Stimulated activated CD8-positive, alpha-beta memory T cell treated with anti-CD3 and anti-CD28 coated beads, Interleukin-12 subunit alpha, Interleukin-12 subunit beta, amount 100 ng/mL, for 1 hour (primary cell): ENCODE data around the gene TMEM175.
"Not testable (repeated sequence)": the region's sequence is repeated elsewhere in the genome, so short reads cannot be mapped to it uniquely, and the experiment has no call there.

Experiments
- DNase-seq: peaks from one replicate; pipeline ENCODE4 v3.0.0-alpha.2; 2020; ENCODE audit warnings: low read depth

Gene TMEM175

GRCh38 chr4:917992-918391 is 14.3 kb upstream of the TMEM175 start:
- no peak for DNase-seq

GRCh38 chr4:918591-918990 is 13.7 kb upstream of the TMEM175 start:
- DNase-seq = not testable (repeated sequence)

DNA sequence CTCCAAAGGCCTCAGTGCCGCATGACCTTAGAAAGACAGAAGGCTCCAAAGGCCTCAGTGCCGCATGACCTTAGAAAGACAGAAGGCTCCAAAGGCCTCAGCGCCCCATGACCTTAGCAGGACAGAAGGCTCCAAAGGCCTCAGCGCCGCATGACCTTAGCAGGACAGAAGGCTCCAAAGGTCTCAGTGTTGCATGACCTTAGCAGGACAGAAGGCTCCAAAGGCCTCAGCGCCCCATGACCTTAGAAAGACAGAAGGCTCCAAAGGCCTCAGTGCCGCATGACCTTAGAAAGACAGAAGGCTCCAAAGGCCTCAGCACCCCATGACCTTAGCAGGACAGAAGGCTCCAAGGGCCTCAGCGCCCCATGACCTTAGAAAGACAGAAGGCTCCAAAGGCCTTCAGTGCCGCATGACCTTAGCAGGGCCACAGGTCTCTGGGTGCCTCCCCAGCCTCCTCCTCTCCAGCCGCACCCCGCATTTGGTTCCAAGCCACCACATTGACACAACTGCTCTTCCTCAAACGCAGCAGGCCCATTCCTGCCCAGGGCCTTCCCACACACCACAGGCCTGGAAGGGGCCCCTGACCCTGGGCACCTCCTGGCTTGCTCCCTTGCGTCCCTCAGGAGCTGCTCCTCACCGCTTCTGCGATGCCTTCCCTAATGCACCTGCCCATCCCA is 13.1 kb upstream of the TMEM175 start:
- not testable (repeated sequence) for DNase-seq

DNA sequence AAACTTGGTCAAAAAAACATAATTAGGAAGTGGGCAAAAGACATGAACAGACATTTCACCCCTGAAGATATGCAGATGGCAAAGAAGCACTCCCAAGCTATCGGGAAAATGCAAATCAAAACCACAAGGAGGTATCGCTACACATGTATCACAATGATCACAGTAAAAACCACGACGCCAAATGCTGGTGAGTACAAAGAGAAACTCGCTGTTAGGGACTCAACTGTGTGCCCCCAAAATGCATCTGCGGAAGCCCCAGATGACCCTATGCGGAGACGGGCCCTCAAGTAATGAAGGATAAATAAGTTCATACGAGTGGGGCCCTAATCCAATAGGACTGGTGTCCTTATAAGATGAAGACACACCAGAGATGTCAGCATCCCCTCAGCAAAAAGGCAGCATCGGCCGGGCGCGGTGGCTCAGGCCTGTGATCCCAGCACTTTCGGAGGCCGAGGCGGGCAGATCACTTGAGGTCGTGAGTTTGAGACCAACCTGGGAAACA is 10.4 kb upstream of the TMEM175 start:
- no peak for DNase-seq

- no peak for DNase-seq
Observed at GRCh38 chr4:924107-925096, 7.9 kb upstream of the TMEM175 start.

DNA sequence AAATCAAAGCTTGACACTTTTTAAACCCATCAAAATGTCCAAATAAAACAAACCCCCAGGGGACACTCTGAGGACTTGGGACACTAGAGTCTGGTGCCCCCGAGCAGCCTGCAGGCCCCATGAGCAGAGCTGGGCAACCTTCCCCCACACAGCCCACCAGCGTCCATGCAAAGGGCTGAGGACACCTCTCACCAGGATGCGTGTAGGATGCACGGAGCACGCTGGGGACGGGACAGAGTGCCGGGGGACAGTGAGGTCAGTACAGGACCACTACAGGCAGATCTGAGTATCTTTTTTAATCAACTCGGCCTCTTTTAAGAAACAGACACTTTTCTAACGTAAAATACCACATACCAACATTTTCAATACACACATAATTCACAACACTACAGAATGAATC is 7.1 kb upstream of the TMEM175 start:
- DNase-seq = no peak

GRCh38 chr4:925771-926500 is 6.3 kb upstream of the TMEM175 start:
- no peak for DNase-seq

DNA sequence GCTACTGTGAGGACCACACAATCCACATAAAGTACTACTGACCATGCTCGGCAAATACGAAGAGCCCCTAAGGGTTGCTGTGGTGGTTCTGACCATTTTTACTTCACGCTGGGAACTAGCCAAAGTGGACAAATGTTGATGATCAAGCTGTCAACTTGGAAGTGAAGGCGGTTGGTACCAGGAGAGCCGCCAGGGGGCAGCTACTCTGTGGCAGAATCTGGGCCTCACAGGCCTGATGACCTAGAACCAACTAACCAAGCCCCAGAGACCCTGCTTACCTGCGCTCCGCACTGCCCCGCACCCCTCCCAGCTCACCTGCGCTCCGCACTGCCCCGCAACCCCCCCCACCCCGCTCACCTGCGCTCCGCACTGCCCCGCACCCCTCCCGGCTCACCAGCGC is 5.7 kb upstream of the TMEM175 start:
- DNase-seq = no peak

- DNase-seq = not testable (repeated sequence)
Observed at GRCh38 chr4:927566-927965, 4.7 kb upstream of the TMEM175 start.

DNA sequence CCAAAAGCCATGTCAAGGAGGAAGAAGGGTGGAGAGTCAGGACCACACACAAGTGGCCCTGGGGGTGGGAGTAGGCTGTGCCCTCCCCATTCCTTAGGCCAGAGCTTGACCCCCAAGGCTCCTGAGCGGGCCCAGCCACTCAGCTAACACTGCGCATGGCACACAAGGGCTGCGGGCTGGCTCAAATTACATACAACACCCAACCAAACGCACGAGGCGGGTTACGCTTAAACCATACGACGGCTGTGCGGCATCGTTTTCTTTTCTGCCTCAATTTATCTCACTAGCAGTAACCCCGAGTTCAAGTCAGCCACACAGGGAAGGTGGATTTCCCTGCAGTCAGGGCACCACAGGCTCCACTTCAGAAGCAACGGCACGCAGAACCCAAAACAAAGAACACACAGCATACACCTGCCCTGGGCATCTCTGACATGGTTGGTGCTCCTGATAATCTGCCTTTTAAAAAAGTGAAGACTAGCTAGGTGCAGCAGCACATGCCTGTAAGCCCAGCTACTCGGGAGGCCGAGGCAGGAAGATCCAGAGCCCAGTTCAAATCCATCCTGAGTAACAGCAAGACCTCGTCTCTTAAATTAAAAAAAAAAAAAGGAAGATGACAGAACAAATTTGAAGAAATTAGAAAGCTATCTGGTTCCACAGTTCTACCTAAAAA is 3.0 kb upstream of the TMEM175 start:
- no peak for DNase-seq

DNA sequence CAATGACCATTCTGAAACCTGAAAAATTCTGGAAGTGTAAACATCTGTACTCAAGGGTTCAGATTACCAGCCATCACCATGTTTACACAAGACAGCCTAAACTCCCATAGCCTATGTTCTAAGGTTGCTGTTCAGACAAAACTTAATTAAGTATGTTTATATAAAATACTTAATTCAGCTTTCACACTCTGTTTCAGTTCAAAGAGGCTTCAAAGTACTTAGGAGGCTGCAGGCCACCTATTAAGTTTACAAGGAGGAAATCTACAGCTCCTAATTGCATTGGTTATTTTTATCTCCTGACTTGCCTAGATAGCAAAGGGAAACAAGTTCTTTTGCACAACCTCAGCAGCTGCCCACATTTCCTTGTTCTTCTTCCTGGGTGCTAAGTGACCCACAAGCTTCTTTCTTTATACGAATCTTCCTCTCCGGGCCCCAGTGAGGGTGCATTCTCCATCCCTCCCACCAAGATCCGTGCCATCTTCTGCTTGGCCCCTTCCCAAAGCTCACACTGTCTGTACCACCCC is 2.2 kb upstream of the TMEM175 start:
- no peak for DNase-seq

DNA sequence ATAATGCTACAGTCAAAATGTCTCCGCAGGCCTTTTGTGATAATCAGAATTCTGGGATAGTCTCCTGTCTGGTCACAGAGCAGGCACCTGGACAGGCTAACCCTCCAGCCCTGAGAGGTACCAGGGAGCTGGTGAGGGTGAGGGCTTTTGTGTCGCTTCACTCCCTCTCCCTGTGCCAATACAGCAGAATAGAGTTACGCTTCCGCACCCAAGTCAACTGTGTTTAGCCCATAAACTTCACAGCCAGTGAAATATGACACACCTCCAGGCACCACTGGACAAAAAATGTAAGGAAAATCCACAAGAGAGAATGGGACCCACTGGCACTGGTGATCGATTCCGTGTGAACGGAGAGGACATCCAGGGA is 1.4 kb upstream of the TMEM175 start:
- no peak for DNase-seq

DNA sequence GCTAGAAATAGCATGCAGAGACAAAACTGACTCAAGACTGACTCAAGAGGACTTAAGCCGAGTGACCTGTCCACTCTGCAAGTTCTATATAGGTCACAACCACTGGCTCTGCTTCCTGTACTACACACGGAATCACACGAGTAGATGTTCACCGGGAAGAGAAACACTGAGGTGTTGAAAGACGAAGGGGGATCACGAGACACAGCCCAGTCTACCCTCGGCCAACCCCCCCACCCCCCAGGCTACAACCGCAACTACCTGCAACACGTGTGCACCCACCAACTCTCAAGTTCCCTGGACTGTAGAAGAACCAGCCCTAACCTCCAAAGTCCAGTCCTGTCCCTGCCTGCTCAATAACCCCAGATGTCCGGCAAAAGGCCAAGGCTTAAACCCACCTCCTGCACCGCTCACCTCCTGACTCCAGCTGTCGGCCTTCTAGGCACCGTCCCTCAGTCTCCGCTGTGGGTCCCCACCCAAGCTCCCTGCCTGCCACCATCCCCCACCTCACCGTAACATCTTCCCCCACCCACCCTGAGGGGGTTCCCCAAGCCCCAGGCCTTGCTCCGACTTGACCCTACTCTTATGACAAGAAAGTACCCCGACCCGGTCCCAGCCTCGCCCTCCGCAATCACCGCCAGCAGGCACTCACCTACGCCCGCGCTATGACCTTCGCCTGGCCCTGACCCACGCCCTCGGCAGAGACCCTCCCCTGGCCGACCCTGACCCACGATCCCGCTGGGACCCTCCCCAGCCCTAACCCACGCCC is 883 bp upstream of the TMEM175 start:
- no peak for DNase-seq

GRCh38 chr4:932713-933070 is 432 bp downstream of the TMEM175 start:
- no peak for DNase-seq

- not testable (repeated sequence) for DNase-seq
Observed at GRCh38 chr4:939508-939907, 7.2 kb downstream of the TMEM175 start.

- DNase-seq = no peak
Observed at GRCh38 chr4:945274-946102, 13.2 kb downstream of the TMEM175 start.

DNA sequence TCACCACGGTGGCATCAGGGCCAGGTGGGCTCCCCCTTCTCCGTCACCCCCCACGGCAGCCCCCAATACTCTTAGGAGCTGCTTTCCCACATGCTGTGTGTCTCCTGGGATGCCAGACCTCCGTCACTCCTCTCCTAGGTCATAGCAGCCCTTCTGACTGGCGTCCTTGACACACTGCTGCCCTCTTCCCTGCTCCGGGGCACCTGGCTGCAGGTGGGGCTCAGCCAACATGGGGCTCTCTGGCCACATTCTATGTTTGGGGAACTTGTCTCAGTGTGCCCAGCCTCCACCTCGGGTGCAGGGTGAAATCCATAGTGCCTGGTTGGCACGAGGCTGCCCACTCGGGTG is 13.8 kb downstream of the TMEM175 start:
- DNase-seq = no peak

DNA sequence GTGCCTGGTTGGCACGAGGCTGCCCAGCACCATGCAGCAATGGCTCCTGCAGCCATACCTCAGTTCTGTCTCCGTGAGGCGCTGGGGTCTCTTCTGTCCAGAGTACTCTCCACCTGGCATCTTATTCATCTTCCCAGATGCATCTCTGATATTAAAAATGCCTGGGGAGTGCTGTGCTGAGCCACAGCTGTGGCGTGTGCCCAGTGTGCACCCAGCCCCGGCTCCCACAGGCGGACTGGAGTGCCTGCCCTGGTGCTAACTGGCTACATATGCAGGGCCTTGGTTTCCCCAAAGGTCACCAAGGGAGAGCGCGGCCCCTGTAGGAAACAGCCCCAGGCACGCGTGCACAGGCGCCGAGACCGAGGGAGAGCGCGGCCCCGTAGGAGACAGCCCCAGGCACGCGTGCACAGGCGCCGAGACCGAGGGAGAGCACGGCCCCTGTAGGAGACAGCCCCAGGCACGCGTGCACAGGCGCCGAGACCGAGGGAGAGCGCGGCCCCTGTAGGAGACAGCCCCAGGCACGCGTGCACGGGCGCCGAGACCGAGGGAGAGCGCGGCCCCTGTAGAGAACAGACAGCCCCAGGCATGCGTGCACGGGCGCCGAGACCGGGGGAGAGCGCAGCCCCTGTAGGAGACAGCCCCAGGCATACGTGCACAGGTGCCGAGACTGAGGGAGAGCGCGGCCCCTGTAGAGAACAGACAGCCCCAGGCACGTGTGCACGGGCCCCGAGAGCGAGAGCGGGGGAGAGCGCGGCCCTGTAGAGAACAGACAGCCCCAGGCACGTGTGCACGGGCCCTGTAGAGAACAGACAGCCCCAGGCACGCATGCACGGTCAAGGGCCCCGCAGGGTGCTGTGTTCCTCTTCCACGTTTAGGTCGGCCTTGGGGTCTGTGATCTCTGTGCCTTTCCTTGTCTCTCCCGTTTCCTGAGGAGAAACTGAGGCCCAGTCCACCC is 14.5 kb downstream of the TMEM175 start:
- no peak for DNase-seq

- DNase-seq = no peak
Observed at GRCh38 chr4:947491-947971, 15.3 kb downstream of the TMEM175 start.
